ENCODE measurements around the gene ARF4. TPM values are rescaled to one million over a fixed set of nuclear protein-coding genes. Genes with fewer than 3 reads are reported as not detected.

Gene ARF4
- total and polyA plus RNA-seq, 9 donors, result 84.5 to 295 (median 131) TPM

DNA sequence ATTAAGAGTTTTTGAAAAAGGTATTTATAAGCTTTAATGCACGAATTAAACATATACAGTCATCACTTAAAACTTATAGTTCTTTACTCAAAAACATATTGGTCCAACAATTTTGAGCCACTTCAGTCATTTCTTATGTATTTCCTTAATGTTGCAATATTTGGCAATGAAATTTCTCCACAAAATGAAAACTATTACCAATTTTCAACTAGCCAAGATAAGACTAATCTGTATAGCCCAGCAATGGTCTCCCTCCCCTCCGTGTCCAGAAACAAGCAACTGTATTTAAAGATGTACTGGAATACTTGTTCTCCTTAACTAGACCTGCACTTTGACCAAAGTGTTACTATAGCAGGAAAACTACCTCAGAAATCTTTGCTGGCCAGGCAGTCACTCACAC lies 9.2 kb downstream of the ARF4 start:
- Histone ChIP-seq H3K4me1 (ENCODE audit: insufficient read depth) (no peaks in the 10 kb centered on the region), H3K27ac (no peak overlapping the region), H3K27me3 (no peaks in the 10 kb centered on the region), H3K36me3 (no peaks in the 10 kb centered on the region), H3K4me3 (no peak overlapping the region), H3K9me3 (no peaks in the 10 kb centered on the region)
- TF ChIP-seq, protein P1, sequence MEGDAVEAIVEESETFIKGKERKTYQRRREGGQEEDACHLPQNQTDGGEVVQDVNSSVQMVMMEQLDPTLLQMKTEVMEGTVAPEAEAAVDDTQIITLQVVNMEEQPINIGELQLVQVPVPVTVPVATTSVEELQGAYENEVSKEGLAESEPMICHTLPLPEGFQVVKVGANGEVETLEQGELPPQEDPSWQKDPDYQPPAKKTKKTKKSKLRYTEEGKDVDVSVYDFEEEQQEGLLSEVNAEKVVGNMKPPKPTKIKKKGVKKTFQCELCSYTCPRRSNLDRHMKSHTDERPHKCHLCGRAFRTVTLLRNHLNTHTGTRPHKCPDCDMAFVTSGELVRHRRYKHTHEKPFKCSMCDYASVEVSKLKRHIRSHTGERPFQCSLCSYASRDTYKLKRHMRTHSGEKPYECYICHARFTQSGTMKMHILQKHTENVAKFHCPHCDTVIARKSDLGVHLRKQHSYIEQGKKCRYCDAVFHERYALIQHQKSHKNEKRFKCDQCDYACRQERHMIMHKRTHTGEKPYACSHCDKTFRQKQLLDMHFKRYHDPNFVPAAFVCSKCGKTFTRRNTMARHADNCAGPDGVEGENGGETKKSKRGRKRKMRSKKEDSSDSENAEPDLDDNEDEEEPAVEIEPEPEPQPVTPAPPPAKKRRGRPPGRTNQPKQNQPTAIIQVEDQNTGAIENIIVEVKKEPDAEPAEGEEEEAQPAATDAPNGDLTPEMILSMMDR (IDR thresholded peaks at IDR 0.05), result no peak
- 36 to 45% (median 42%) methylated on average over 2 of the region's 2 CpGs for WGBS, 3 donors
- intact Hi-C loops (cut with DNase I), result no loop called here
- DNase-seq, result no peak

DNA sequence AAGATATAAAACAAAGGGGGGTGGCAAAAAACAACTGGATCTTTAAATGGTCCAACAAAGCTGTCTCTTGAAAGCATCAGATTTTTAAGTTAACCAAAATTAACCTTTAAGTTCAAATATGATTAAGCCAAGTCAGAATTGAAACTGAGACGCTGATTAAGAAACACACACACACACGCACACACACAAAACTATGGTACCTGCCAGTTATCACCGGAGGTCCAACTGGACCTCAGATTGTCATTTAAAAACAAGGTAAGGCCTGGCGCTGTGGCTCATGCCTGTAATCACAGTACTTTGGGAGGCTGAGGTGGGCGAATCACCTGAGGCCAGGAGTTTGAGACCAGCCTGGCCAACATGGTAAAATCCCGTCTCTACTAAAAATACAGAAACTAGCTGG lies 10.4 kb downstream of the ARF4 start:
- Histone ChIP-seq H3K27ac (no peak overlapping the region), H3K4me1 (ENCODE audit: insufficient read depth) (no peaks in the 10 kb centered on the region), H3K36me3 (no peaks in the 10 kb centered on the region), H3K4me3 (no peak overlapping the region), H3K27me3 (no peaks in the 10 kb centered on the region), H3K9me3 (no peaks in the 10 kb centered on the region)
- intact Hi-C loops (cut with DNase I), result no loop called here
- TF ChIP-seq EP300 (IDR thresholded peaks at IDR 0.05) (no peak), POLR2A (IDR thresholded peaks at IDR 0.05) (no peak)
- TF ChIP-seq, protein P1 (IDR thresholded peaks at IDR 0.05), result no peak
- 66 to 79% (median 66%) methylated on average over 6 of the region's 6 CpGs for WGBS, 3 donors
- no peak for DNase-seq

DNA sequence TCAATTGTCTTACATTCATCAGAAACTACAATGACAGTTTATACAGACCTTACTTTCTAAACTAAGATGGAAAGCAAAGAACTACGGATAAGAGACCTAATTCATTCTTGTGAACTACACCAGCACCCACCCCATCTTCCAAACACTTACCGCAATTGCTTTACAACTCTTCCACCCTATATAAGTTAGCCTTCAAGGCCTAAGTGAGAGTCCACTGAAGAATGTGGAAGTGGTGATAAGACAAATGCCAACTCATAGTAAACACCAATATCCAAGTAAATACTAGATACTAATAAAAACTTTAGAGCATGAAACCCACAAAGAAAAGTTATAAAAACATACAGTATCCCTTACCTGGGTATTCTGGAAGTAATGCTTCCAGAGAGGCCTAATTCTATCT lies 13.6 kb downstream of the ARF4 start:
- Histone ChIP-seq H3K27me3 (no peaks in the 10 kb centered on the region), H3K9me3 (no peaks in the 10 kb centered on the region)
- intact Hi-C loops (cut with DNase I), result no loop called here

DNA sequence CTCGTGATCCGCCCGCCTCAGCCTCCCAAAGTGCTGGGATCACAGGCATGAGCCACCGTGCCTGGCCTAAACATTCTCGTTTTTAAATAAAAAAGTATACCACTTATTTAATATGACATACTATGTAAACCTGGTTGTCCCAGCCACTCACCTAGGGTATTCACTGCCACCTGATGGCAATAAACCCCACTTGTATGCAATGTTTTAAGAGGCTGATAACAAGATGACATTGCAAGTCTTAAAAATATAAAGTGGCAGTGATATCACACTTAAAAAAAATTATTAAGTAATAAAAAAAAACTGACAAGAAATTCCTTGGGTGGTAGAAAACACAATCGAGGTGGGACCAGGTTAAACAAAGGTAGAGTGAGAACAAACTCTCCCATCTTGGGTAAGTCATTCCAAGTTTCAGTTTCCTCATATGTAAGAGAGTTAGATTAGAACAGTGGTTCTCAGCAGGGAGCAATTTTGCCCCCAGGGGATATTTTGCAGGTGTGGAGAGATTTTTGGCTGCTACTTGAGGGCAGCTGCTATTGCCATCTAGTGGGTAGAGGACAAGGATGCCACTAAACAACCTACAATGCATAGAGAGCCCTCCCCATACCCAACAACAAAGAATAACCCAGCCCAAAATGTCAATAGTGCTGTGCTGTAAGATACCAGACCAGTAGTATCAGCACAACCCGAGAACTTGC lies 14.5 kb downstream of the ARF4 start:
- no peak for DNase-seq
- Histone ChIP-seq H3K9me3 (no peaks in the 10 kb centered on the region), H3K36me3 (no peaks in the 10 kb centered on the region), H3K4me3 (no peak overlapping the region), H3K27ac (no peak overlapping the region), H3K27me3 (no peaks in the 10 kb centered on the region), H3K4me1 (ENCODE audit: insufficient read depth) (no peaks in the 10 kb centered on the region)
- 89 to 94% (median 92%) methylated on average over 7 of the region's 7 CpGs for WGBS, 3 donors
- intact Hi-C loops (cut with DNase I), result no loop called here
- no peak for TF ChIP-seq POLR2A (IDR thresholded peaks at IDR 0.05)
- TF ChIP-seq, protein P1 (IDR thresholded peaks at IDR 0.05), result no peak
- no peak for TF ChIP-seq EP300 (IDR thresholded peaks at IDR 0.05)

More for the DNA sequence above, 13.6 kb downstream of the ARF4 start:
- WGBS, 3 donors, result 81 to 87% (median 86%) methylated on average over 2 of the region's 2 CpGs
- Histone ChIP-seq H3K36me3 (no peaks in the 10 kb centered on the region), H3K4me3 (no peak overlapping the region), H3K27ac (no peak overlapping the region), H3K4me1 (ENCODE audit: insufficient read depth) (no peaks in the 10 kb centered on the region)
- TF ChIP-seq EP300 (IDR thresholded peaks at IDR 0.05), result no peak
- DNase-seq, result no peak

DNA sequence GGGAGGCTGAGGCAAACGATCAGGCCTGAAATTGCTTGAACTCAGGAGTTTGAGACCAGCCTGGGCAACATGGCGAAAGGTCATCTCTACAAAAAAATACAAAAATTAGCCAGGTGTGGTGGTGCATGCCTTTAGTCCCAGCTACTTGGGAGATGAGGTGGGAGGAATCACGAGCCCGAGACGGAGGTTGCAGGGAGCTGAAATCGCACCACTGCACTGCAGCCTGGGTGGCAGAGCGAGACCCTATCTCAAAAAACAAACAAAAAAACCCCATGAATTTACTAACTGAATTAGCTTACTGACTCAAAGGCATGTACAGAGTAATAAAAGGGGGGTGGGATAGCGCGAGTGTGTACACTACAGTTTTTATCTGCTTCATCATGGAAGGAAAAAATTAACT lies 19.3 kb downstream of the ARF4 start:
- no peaks in the 10 kb centered on the region for H3K27me3 ChIP-seq
- no peaks in the 10 kb centered on the region for H3K4me1 ChIP-seq (ENCODE audit: insufficient read depth)
- no peaks in the 10 kb centered on the region for H3K9me3 ChIP-seq
- WGBS, 3 donors, result 88 to 92% (median 89%) methylated on average over 9 of the region's 9 CpGs
- no peaks in the 10 kb centered on the region for H3K36me3 ChIP-seq
- intact Hi-C loops (cut with DNase I), result no loop called here
- H3K4me3 ChIP-seq, result no peak overlapping the region
- H3K27ac ChIP-seq, result no peak overlapping the region
- TF ChIP-seq, protein P1 (IDR thresholded peaks at IDR 0.05), result no peak
- TF ChIP-seq POLR2A (IDR thresholded peaks at IDR 0.05), result no peak
- TF ChIP-seq EP300 (IDR thresholded peaks at IDR 0.05), result no peak
- DNase-seq, result no peak
